HepG2 (cell line): ENCODE measurements around the gene POU2F1. TPM values are rescaled to one million over a fixed set of nuclear protein-coding genes. Genes with fewer than 3 reads are reported as not detected.

Experiments used
- ATAC-seq: fragments of 200-7000 bp; cut with Tn5 transposase; 3 replicates; pipeline ENCODE4 v1.9.1; 2020; ENCODE audit warnings: mild to moderate bottlenecking, moderate library complexity
- BruUV-seq: library from RNA; stranded (reverse); fragments of 400-500 nt; replicated peaks from 2 replicates; lab custom pipeline; 2021; lab: Mats Ljungman, UMichigan
- CTCF ChIA-PET: fragments of 300-600 bp; formaldehyde crosslinking; extraction: SDS; loops from one replicate; lab custom pipeline; 2021; ENCODE audit warnings: low total read pairs, inconsistent platforms, low intra/inter-chr PET ratio; lab: Yijun Ruan, JAX
- POLR2A ChIA-PET: fragments of 350-600 bp; sonication (Branson Sonifier 250); formaldehyde crosslinking; loops from one replicate; lab custom pipeline; 2020; ENCODE audit warnings: antibody characterized with exemption, inconsistent platforms; lab: Yijun Ruan, JAX
- DNase-seq: peaks from one replicate; pipeline ENCODE4 v3.0.0-alpha.2; 2015; ENCODE audit warnings: low spot score
- FAIRE-seq: peaks from 3 replicates; lab custom pipeline; 2011; peaks lifted over from hg19 to GRCh38; lab: Jason Lieb, UNC
- H2AFZ ChIP-seq: one replicate; pipeline ENCODE4 v1.6.1; 2011; ENCODE audit warnings: low read length, inconsistent platforms
- H3K27ac ChIP-seq: fragments of 300-600 bp; 3 replicates; pipeline ENCODE4 v1.8.0; 2011; ENCODE audit warnings: mixed run types, mild to moderate bottlenecking, mixed read lengths, low read length, inconsistent platforms; ENCODE audit not compliant: insufficient read depth; ENCODE audit errors: extremely low read length
- H3K27me3 ChIP-seq, 2 experiments: fragments of 200-600 bp in 1 of 2; 2 replicates in 1 of 2; 3 replicates in 1 of 2; pipeline versions ENCODE4 v1.6.0 to v1.8.0; 2011; ENCODE audit warnings: low read length in 2 of 2, mild to moderate bottlenecking in 2 of 2, moderate library complexity in 2 of 2, inconsistent platforms in 1 of 2; ENCODE audit not compliant: insufficient read depth in 2 of 2, control insufficient read depth in 1 of 2
- H3K36me3 ChIP-seq, 2 experiments: fragments of 200-600 bp in 1 of 2; replicated peaks in 1 of 2; 2 replicates in 1 of 2; 3 replicates in 1 of 2; pipeline versions ENCODE4 v1.5.1 to v1.8.0; 2011; ENCODE audit warnings: low read length in 2 of 2, inconsistent platforms in 1 of 2; ENCODE audit not compliant: insufficient read depth in 2 of 2, control insufficient read depth in 1 of 2
- H3K4me1 ChIP-seq: 2 replicates; pipeline ENCODE4 v1.5.1; 2012; ENCODE audit warnings: low read length, inconsistent platforms; ENCODE audit not compliant: insufficient read depth
- H3K4me2 ChIP-seq: 2 replicates; pipeline ENCODE4 v1.6.0; 2011; ENCODE audit warnings: low read depth, low read length, inconsistent platforms
- H3K4me3 ChIP-seq, 3 experiments: fragments of 200-600 bp in 1 of 3; sonication (generic), shearing (Covaris generic) in 1 of 3; replicated peaks in 1 of 3; 2 replicates each; pipeline ENCODE4 v1.5.1; 2011 to 2016; ENCODE audit warnings: low read length in 3 of 3, inconsistent platforms in 2 of 3, low read depth in 2 of 3, mild to moderate bottlenecking in 2 of 3, control low read depth in 1 of 3, mixed read lengths in 1 of 3; ENCODE audit not compliant: insufficient read depth in 1 of 3
- H3K79me2 ChIP-seq: one replicate; pipeline ENCODE4 v1.6.1; 2011; ENCODE audit warnings: low read length, inconsistent platforms; ENCODE audit not compliant: insufficient read depth
- H3K9ac ChIP-seq: 2 replicates; pipeline ENCODE4 v1.6.0; 2011; ENCODE audit warnings: mild to moderate bottlenecking, low read depth, low read length, inconsistent platforms; ENCODE audit not compliant: insufficient read depth
- H3K9me3 ChIP-seq: 2 replicates; pipeline ENCODE4 v1.5.1; 2012; ENCODE audit warnings: mild to moderate bottlenecking, low read length
- H4K20me1 ChIP-seq: 2 replicates; pipeline ENCODE4 v1.6.0; 2011; ENCODE audit warnings: inconsistent platforms, mild to moderate bottlenecking, low read length, moderate library complexity; ENCODE audit not compliant: insufficient read depth
- HBP1 ChIP-seq: IDR thresholded peaks from 2 replicates; pipeline ENCODE4 v1.6.1; 2016; ENCODE audit warnings: low read depth, control low read depth
- HDAC6 ChIP-seq: fragments of 200-600 bp; sonication (generic); IDR thresholded peaks from 2 replicates; pipeline ENCODE4 v1.7.0; 2017; ENCODE audit warnings: mild to moderate bottlenecking, antibody characterized with exemption, low read length, low read depth
- JARID2 ChIP-seq: sonication (generic); formaldehyde crosslinking; IDR thresholded peaks from 2 replicates; pipeline ENCODE4 v1.8.1; 2023; ENCODE audit warnings: missing genetic modification reagents, inconsistent platforms; ENCODE audit not compliant: insufficient replicate concordance
- PRPF4 ChIP-seq: fragments of 200-400 bp; formaldehyde crosslinking; IDR thresholded peaks from 2 replicates; pipeline ENCODE4 v1.6.1; 2016; ENCODE audit warnings: low read length, low read depth; ENCODE audit not compliant: poor library complexity, severe bottlenecking
- TP53 ChIP-seq: sonication (generic); formaldehyde crosslinking; conservative IDR thresholded peaks from 2 replicates; pipeline ENCODE4 v1.4.0; 2020; ENCODE audit warnings: missing genetic modification reagents
- ZNF788 ChIP-seq: sonication (generic); formaldehyde crosslinking; IDR thresholded peaks from 2 replicates; pipeline ENCODE4 v1.5.0; 2020; ENCODE audit warnings: mild to moderate bottlenecking, missing genetic modification reagents, borderline replicate concordance
- in situ Hi-C: cut with HindIII; loops from 2 replicates; pipeline ENCODE4 v1.10.0; 2017; ENCODE audit warnings: low pct_unique_long_range_greater_than_20kb; ENCODE audit not compliant: extremely low pct_ligation_motif_present
- intact Hi-C: fragments of 100-400 bp; cut with micrococcal nuclease; formaldehyde crosslinking; loops from one replicate; pipeline ENCODE4 v1.10.0; 2022; ENCODE audit not compliant: unreplicated experiment
- polyA plus RNA-seq, 8 experiments: library from polyadenylated mRNA; depleted of rRNA in 3 of 8; stranded (reverse) in 7 of 8; unstranded in 1 of 8; fragments of >200 nt; fragmentation: Illumina TruSeq in 4 of 8; extraction: Trizol in 4 of 8; gene quantifications; 2 replicates each; pipeline versions ENCODE4 v1.2.1 to v1.2.3, GENCODE V29; 2011 to 2016; ENCODE audit warnings: low read depth in 4 of 8, missing spikeins in 1 of 8, mixed read lengths in 1 of 8; ENCODE audit not compliant: insufficient read depth in 1 of 8
- total RNA-seq, 5 experiments: library from RNA; depleted of rRNA; stranded (reverse); fragments of >200 nt; fragmentation: Illumina TruSeq; extraction: Trizol; gene quantifications; 2 replicates each; pipeline ENCODE4 v1.2.3, GENCODE V29; 2016; ENCODE audit warnings: low read depth in 1 of 5
- TF ChIP-seq, protein P1 (sequence below): IDR thresholded peaks from 2 replicates; pipeline ENCODE4 v1.6.1; 2016
- TF ChIP-seq, protein P2 (sequence below): sonication (generic); formaldehyde crosslinking; IDR thresholded peaks from 2 replicates; pipeline ENCODE4 v1.5.0; 2020; ENCODE audit warnings: mild to moderate bottlenecking, missing genetic modification reagents, borderline replicate concordance

Gene POU2F1
- total and polyA plus RNA-seq, 2 of the 13 experiments (the other 11 are each of a cell fraction or from before 2014, with no cell fraction given): 10.2 to 13.0 TPM

DNA sequence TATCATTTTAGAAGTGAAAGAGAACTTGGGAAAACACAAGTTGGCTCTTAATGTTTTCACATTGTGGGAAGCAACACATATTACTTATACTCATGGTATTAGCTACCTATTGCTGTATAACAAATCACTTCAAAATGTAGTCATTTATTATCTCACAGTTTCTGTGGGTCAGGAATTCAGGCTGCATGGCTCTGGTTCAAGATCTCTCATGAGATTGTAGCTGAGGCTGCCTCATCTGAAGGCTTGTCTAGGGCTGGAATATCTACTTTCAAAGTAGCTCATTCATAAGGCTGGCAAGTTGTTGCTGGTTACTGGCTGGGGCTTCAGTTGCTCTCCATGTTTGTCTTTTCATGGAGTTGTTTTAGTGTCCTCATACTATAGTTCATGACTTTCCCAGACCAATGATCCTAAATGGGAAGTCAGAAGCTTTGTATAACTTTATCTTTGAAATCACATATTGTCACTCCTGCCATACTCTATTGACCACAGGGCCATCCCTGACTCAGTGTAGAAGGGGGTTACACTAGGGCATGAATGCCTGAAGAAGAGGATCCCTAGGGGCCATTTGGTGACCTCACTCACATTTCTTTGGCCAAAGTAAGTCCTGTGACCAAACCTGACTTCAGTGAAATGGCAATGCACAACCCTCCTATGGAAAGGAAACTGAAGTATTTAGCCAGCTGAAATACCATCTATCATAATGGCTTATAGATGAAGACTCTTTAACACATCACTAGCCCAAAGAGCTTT lies 37.9 kb upstream of the POU2F1 start:
- Histone ChIP-seq H3K4me1 (no peaks in the 10 kb centered on the region), H3K9me3 (no peaks in the 10 kb centered on the region), H3K4me2 (no peak overlapping the region), H3K79me2 (no peaks in the 10 kb centered on the region), H3K27me3 (peaks cover 0 to 3% of the 10 kb centered on the region in 2 experiments; a peak in 2 of 5 replicates), H3K4me3 (no peak overlapping the region), H3K9ac (no peak overlapping the region), H2AFZ (no peak overlapping the region), H3K27ac (no peak overlapping the region), H4K20me1 (no peaks in the 10 kb centered on the region), H3K36me3 (no peaks in the 10 kb centered on the region)
- no peak for FAIRE-seq
- POLR2A ChIA-PET: no interaction called here
- intact Hi-C loops: no loop called here
- ATAC-seq: no peak
- no peak for DNase-seq
- CTCF ChIA-PET: no interaction called here
- TF ChIP-seq TP53: no peak
- TF ChIP-seq PRPF4: no peak
- TF ChIP-seq HBP1 (CRISPR knock-in tag): no peak
- TF ChIP-seq, protein P1, sequence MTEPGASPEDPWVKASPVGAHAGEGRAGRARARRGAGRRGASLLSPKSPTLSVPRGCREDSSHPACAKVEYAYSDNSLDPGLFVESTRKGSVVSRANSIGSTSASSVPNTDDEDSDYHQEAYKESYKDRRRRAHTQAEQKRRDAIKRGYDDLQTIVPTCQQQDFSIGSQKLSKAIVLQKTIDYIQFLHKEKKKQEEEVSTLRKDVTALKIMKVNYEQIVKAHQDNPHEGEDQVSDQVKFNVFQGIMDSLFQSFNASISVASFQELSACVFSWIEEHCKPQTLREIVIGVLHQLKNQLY (CRISPR knock-in tag): no peak
- TF ChIP-seq, protein P2, sequence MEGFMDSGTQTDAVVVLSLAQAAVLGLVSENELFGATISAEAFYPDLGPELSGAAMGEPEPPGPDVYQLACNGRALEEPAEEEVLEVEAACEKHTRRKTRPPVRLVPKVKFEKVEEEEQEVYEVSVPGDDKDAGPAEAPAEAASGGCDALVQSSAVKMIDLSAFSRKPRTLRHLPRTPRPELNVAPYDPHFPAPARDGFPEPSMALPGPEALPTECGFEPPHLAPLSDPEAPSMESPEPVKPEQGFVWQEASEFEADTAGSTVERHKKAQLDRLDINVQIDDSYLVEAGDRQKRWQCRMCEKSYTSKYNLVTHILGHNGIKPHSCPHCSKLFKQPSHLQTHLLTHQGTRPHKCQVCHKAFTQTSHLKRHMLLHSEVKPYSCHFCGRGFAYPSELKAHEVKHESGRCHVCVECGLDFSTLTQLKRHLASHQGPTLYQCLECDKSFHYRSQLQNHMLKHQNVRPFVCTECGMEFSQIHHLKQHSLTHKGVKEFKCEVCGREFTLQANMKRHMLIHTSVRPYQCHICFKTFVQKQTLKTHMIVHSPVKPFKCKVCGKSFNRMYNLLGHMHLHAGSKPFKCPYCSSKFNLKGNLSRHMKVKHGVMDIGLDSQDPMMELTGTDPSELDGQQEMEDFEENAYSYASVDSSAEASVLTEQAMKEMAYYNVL: no peak
- no peak for TF ChIP-seq HDAC6
- TF ChIP-seq ZNF788 (CRISPR knock-in tag): no peak
- no peak for TF ChIP-seq JARID2 (CRISPR knock-in tag)
- BruUV-seq: no TSS peak
- in situ Hi-C loops: no loop called here
